ENCODE data around the gene COL2A1. TPM values are rescaled to one million over a fixed set of nuclear protein-coding genes. Genes with fewer than 3 reads are reported as not detected.
"Not testable (repeated sequence)": the region's sequence is repeated elsewhere in the genome, so short reads cannot be mapped to it uniquely, and the experiment has no call there.

COL2A1 gene
- total RNA-seq, 2 donors from 2014 or later, result not detected

GRCh38 chr12:47970843-47971242 lies 33.4 kb downstream of the COL2A1 start:
- no peaks in the 10 kb centered on the region for H3K27me3 Mint-ChIP-seq

GRCh38 chr12:47969845-47970244 lies 34.4 kb downstream of the COL2A1 start:
- Mint-ChIP-seq H3K27ac (no peak overlapping the region), H3K27me3 (no peaks in the 10 kb centered on the region), H3K4me3 (no peak overlapping the region), H3K4me1 (peaks cover 20% of the 10 kb centered on the region), H3K36me3 (ENCODE audit: low read depth) (peaks cover 49% of the 10 kb centered on the region), H3K9me3 (no peaks in the 10 kb centered on the region)
- ATAC-seq (replicated peaks), result no peak

More at GRCh38 chr12:47970843-47971242, 33.4 kb downstream of the COL2A1 start:
- H3K4me3 Mint-ChIP-seq, result no peak overlapping the region
- peaks cover 39% of the 10 kb centered on the region for H3K36me3 Mint-ChIP-seq (ENCODE audit: low read depth)
- no peak overlapping the region for H3K27ac Mint-ChIP-seq
- no peak for ATAC-seq (replicated peaks)
- H3K9me3 Mint-ChIP-seq, result no peaks in the 10 kb centered on the region
- peaks cover 11% of the 10 kb centered on the region for H3K4me1 Mint-ChIP-seq

- Mint-ChIP-seq H3K27me3 (no peaks in the 10 kb centered on the region), H3K9me3 (no peaks in the 10 kb centered on the region), H3K4me1 (peaks cover 35% of the 10 kb centered on the region), H3K27ac (no peak overlapping the region), H3K4me3 (no peak overlapping the region), H3K36me3 (ENCODE audit: low read depth) (peaks cover 65% of the 10 kb centered on the region)
- ATAC-seq (replicated peaks), result no peak
Observed at GRCh38 chr12:47967461-47968321, 36.6 kb downstream of the COL2A1 start.

GRCh38 chr12:47965581-47965980 lies 38.7 kb downstream of the COL2A1 start:
- Mint-ChIP-seq H3K4me3 (peak overlapping the region; percentile 99), H3K4me1 (peaks cover 35% of the 10 kb centered on the region), H3K27me3 (no peaks in the 10 kb centered on the region), H3K27ac (no peak overlapping the region), H3K36me3 (ENCODE audit: low read depth) (peaks cover 65% of the 10 kb centered on the region), H3K9me3 (no peaks in the 10 kb centered on the region)
- ATAC-seq (replicated peaks), result no peak

- ATAC-seq (replicated peaks), result peak; percentile 5
- Mint-ChIP-seq H3K27ac (peak overlapping the region; percentile 96), H3K36me3 (ENCODE audit: low read depth) (peaks cover 60% of the 10 kb centered on the region)
Observed at GRCh38 chr12:47964106-47964728, 40.1 kb downstream of the COL2A1 start.

GRCh38 chr12:47963340-47964040 lies 40.8 kb downstream of the COL2A1 start, which contains the start of gene TMEM106C:
TSS of gene TMEM106C (plus strand) at chr12:47963596. CDS start at chr12:47964237, 641 bp downstream.
- H3K27me3 Mint-ChIP-seq, result peaks cover 2% of the 10 kb centered on the region
- ATAC-seq (replicated peaks), result peak; percentile 95
- H3K4me1 Mint-ChIP-seq, result peaks cover 35% of the 10 kb centered on the region
- peak within 1 kb of the TSS; percentile 99 for H3K4me3 Mint-ChIP-seq
- H3K36me3 Mint-ChIP-seq (ENCODE audit: low read depth), result peaks cover 52% of the 10 kb centered on the region
- peak within 1 kb of the TSS; percentile 96 for H3K27ac Mint-ChIP-seq
- no peaks in the 10 kb centered on the region for H3K9me3 Mint-ChIP-seq

More at GRCh38 chr12:47964106-47964728, 40.1 kb downstream of the COL2A1 start:
- peak overlapping the region; percentile 99 for H3K4me3 Mint-ChIP-seq
- H3K9me3 Mint-ChIP-seq, result no peaks in the 10 kb centered on the region
- H3K4me1 Mint-ChIP-seq, result peaks cover 35% of the 10 kb centered on the region
- H3K27me3 Mint-ChIP-seq, result peaks cover 2% of the 10 kb centered on the region

GRCh38 chr12:47962198-47962597 lies 42.1 kb downstream of the COL2A1 start:
- peaks cover 33% of the 10 kb centered on the region for H3K4me1 Mint-ChIP-seq
- H3K36me3 Mint-ChIP-seq (ENCODE audit: low read depth), result peaks cover 40% of the 10 kb centered on the region
- H3K9me3 Mint-ChIP-seq, result no peaks in the 10 kb centered on the region
- H3K4me3 Mint-ChIP-seq, result peak overlapping the region; percentile 99
- no peak overlapping the region for H3K27ac Mint-ChIP-seq
- no peak for ATAC-seq (replicated peaks)
- H3K27me3 Mint-ChIP-seq, result peaks cover 2% of the 10 kb centered on the region

GRCh38 chr12:47957671-47958070 lies 46.6 kb downstream of the COL2A1 start:
- not testable (repeated sequence) for H3K36me3 Mint-ChIP-seq (ENCODE audit: low read depth); H3K4me1 Mint-ChIP-seq; H3K9me3 Mint-ChIP-seq; H3K27ac Mint-ChIP-seq; ATAC-seq (replicated peaks); H3K27me3 Mint-ChIP-seq; H3K4me3 Mint-ChIP-seq

GRCh38 chr12:47955059-47955458 lies 49.2 kb downstream of the COL2A1 start:
- peaks cover 2% of the 10 kb centered on the region for H3K27me3 Mint-ChIP-seq
- no peaks in the 10 kb centered on the region for H3K36me3 Mint-ChIP-seq (ENCODE audit: low read depth)
- no peaks in the 10 kb centered on the region for H3K4me1 Mint-ChIP-seq
- ATAC-seq (replicated peaks), result no peak
- no peak overlapping the region for H3K27ac Mint-ChIP-seq
- no peaks in the 10 kb centered on the region for H3K9me3 Mint-ChIP-seq
- H3K4me3 Mint-ChIP-seq, result no peak overlapping the region

- H3K27ac Mint-ChIP-seq, result no peak overlapping the region
- H3K4me1 Mint-ChIP-seq, result no peaks in the 10 kb centered on the region
- no peak overlapping the region for H3K4me3 Mint-ChIP-seq
- H3K9me3 Mint-ChIP-seq, result no peaks in the 10 kb centered on the region
- H3K36me3 Mint-ChIP-seq (ENCODE audit: low read depth), result no peaks in the 10 kb centered on the region
- no peaks in the 10 kb centered on the region for H3K27me3 Mint-ChIP-seq
- ATAC-seq (replicated peaks), result no peak
Observed at GRCh38 chr12:47954467-47955045, 49.7 kb downstream of the COL2A1 start.

GRCh38 chr12:47954058-47954457 lies 50.2 kb downstream of the COL2A1 start:
- Mint-ChIP-seq H3K4me1 (no peaks in the 10 kb centered on the region), H3K27ac (no peak overlapping the region), H3K4me3 (no peak overlapping the region), H3K9me3 (no peaks in the 10 kb centered on the region), H3K36me3 (ENCODE audit: low read depth) (no peaks in the 10 kb centered on the region), H3K27me3 (no peaks in the 10 kb centered on the region)
- no peak for ATAC-seq (replicated peaks)

GRCh38 chr12:47950856-47951468 lies 53.3 kb downstream of the COL2A1 start:
- H3K27me3 Mint-ChIP-seq, result peaks cover 5% of the 10 kb centered on the region
- H3K9me3 Mint-ChIP-seq, result no peaks in the 10 kb centered on the region
- H3K4me1 Mint-ChIP-seq, result no peaks in the 10 kb centered on the region
- no peak overlapping the region for H3K4me3 Mint-ChIP-seq
- H3K36me3 Mint-ChIP-seq (ENCODE audit: low read depth), result no peaks in the 10 kb centered on the region
- no peak overlapping the region for H3K27ac Mint-ChIP-seq
- ATAC-seq (replicated peaks), result no peak

GRCh38 chr12:47949441-47950341 lies 54.6 kb downstream of the COL2A1 start:
- H3K4me3 Mint-ChIP-seq, result no peak overlapping the region
- no peaks in the 10 kb centered on the region for H3K36me3 Mint-ChIP-seq (ENCODE audit: low read depth)
- H3K27ac Mint-ChIP-seq, result peak overlapping the region; percentile 25
- H3K27me3 Mint-ChIP-seq, result peaks cover 5% of the 10 kb centered on the region
- no peaks in the 10 kb centered on the region for H3K4me1 Mint-ChIP-seq
- no peaks in the 10 kb centered on the region for H3K9me3 Mint-ChIP-seq
- peak; percentile 92 for ATAC-seq (replicated peaks)

All from activated T-helper 17 cell treated with anti-CD3 and anti-CD28 coated beads, Interleukin-2, amount 50 U/mL, for 72 hours (primary cell).